ENCODE results near the gene CAMSAP1.

Gene CAMSAP1

DNA sequence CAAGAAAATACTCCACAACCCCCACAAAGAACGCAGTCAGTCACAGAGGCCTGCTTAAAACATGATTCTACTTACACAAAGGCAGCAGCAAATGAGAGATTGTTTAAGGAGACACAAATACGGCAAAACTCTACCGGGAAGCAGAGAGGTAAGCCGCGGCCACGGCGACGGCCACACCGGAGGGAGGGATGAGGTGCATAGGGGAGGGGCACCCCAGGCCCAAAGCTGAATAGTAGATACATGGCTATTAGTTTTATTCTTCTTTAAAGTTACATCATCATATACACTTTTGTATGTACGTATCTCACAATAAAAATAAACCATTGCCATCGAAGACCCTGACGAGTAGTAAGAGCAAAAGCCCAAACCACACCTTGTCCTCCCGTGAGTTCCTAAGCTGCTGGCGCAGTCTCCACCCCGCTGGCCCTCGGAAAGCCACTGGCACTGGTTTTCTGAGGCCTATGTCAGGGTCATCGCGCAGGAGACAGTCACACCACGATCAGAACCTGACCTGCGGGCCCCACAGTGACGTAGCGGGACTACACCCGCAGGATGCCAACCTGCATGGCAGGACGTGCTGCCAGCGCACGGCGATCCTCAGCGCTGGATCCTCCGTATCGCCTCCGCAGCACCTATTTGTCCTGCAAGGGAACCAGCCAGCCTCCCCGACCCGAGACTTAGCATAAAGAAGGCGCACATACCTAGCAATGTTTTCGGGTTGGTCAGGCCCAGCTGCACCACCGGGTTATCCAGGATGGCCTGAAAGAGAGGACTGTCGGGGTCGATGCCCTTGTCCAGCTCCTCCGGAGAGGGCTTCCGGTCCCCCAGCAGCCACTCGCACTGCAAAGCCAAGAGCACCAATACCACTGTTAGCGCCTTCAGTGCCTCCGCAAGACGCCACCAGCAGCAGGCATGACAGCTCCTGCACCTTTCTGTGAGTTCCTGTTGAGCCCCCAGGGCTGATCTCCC, 30.5 kb upstream of the CAMSAP1 start:
- DNase-seq = no peak

DNA sequence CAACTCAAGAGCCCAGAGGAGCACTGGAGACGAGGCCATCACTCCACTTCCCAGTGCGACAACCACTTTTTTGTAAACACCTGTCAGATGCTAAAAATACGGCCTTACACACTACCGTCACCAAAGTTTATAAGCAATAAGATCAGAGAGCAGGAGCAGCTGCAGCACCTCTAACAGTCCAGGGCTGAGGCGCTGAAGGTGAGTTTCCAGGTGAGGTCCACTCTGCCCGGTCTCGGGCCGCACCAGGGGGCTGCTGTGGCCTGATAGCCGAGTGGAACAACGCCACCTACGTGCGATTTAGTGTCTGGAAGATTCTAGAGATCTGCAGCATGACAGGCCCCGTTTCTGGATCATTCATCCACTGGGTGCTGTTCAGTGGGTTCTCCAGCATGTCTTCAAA, 25.8 kb upstream of the CAMSAP1 start:
- DNase-seq = no peak

DNA sequence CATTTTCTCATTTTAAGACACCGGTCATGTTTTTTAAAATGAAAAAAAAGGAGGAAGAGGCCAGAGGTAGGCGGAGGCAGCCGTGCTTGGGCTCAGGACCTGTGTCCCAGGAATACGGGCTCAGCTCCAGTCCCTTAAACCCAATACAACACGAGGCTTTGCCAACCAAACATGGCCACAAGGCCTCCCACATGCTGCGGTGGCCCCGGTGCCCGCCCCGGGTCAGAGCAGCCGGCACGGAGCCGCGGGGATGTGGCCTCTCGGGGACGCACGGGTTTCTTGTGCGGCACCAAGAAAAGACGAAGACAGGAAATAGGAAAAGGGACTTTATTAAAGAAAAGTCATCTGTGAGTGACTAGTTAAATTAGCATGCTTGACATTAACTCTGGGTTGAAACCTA, 25.3 kb upstream of the CAMSAP1 start:
- DNase-seq = no peak

DNA sequence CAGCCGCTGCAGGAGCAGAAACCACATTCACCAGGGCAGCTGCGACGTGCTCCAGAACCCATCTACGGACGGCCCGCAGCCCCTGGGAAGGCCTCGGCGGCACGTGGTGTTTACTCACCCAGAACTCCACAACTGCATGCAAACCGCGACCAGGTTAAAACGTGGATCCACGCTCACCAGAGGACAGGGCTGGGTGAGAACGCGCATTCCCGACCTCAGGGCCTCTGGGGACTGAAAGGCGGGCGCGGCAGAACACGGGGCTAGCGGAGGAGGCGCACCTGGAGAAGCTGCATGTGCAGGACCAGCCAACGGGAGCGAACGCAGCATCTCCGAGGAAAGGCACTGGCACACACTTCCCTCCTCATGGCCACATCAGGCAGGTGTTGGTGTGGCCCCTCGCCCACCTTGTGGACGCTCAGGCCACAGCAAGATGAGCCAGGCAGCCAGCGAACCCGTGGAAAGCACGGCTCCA, 24.0 kb upstream of the CAMSAP1 start:
- no peak for DNase-seq

DNA sequence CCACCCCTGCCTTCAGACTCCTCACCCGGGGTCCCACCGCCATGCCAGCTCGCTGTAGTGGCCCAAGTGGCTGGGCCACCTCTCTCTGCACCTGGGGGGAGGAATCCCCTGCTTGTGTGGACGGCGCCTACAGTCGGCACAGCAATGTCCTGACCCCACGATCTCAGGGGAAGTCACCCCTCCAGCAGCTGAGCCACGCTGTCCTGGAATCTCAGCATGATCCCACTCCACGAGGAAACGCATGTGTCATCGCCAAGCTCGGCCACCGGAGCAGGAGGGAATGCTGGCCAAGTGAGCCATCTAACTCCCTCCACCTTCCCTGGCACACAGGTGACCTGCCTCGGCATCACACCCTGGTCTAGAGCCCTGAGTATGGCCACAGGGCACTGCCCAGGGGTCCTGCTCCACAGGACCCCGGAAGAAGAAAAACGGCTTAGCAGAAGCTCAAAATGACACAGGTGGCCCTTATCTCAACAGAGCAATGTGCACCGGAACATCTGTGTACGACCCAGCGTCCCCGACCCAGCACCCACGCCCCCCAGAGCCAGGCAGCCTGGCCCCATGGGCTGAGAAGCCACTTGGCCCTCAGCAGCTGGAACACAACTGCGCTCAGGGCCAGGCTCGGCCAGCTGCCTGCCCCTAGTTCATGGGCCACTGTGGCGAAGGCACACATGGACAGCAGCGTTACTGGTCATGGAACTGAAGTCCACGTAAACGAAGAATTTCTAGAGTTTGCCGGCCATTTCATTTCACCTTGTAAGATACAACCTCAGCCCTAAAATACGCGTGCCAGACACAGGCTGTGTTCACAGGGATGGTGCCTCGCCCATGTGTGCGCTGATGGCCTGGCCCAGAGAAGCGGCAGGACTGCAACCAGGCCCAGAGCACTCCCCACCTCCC, 23.4 kb upstream of the CAMSAP1 start:
- no peak for DNase-seq

DNA sequence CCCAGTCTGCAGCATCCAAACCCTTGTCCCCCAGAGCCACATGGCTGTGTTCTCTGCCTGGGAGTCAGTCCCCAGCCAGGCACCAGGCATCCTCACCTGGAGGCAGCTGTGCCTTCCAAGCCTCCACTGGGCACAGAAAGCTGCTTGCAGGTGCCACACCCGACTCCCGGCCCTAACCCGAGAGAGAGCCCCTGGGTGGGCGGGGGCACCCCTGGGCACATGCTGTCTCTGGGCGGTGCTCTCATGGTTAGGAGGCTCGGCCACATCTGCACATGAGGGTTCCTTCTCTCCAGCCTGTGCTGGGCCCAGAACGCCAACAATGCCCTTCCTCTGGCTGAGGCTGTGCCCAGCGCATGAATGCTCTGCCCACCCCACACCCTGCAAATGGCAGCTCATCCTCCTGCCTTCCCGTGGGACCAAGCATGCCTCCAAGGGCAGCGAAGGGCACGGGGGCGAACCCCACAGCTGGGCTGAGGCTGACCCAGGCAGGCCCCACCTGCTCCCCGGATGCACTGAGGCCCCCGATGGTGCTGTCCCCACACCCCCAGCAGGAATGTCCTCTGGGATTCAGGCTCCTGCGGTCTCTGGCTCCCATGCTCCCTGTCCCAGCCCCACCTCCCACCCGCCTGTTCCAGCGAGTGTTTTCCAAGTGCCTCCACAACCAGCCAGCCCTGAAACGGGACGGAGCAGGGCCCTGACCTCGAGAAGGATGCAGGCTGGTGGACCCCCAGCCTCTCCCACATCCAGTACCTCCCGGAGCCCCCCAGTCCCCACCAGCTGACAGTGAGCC, 22.5 kb upstream of the CAMSAP1 start:
- DNase-seq = no peak

DNA sequence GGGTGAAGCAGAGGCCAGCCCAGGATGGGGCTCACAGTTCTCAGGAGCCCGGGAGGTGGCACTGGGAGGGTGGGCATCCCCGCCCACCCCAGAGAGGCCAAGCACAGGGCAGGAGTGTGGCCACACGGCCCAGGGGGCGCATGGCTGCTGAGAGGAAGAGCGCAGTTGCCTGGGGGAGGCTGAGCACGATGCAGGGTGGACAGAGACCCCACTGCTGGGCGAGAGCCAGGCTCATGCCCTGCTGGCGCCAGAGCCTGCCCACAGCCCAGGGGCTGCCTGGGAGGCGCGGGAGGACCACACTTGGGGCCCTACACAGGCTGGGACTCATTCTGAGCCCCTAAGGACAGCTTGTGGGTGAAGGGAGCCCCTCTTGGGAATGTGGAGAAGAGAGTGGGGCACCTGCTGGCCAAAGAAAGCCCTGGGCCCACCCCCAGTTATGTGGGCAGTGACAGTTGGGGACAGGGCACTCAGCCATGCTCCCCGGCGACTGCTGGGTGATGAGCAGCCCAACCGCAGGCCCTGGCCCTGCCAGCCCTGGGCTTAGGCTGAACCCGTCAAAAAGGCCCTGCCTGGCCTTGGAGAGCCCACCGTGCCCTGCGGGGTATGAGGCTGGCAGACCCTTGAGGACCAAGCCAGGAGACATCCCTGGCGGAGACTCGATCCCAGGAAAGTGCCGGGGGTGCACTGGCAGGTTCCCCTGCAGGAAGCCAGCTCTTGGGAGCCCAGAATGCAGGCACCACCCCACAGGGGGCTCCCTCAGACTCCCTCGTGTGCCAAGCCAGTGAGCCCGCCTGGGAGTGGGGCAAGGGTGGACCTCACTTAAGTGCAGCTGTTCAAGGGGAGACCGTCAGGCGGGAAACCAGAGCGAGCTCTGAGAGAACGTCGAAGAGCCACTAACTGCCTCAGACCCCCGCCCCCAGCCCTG, 21.6 kb upstream of the CAMSAP1 start:
- DNase-seq = no peak

DNA sequence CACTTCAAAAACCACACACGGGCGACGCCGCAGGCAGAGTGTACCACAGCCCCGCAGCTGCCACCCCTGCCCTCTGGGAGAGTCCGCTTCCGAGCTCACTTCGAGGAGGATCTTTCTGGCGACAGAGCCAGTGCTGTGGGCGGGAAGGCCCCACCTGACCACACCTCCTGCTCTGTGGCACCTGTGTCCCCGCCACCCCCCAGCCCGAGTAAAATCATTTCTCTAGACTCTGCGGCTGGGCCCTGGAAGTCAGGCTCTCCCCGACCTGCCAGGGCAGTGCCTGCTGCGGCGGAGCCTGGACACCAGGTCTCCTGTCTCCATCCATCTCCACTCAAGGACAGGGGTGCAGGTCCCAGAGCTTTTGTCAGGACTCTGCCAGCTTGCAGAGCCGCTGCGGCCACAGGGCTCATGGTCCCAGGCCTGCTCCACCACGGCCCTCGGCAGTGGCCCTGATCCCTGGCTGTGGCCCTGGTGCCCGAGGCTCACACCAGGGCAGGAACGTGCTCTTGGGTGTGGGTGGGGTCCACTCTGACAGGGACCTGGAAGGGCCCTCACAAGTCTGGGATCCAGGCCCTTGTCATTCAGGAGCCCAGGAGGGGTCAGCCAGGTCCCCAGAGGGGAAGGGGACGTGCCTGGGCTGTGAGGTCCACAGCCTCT, 20.9 kb upstream of the CAMSAP1 start:
- DNase-seq = no peak

DNA sequence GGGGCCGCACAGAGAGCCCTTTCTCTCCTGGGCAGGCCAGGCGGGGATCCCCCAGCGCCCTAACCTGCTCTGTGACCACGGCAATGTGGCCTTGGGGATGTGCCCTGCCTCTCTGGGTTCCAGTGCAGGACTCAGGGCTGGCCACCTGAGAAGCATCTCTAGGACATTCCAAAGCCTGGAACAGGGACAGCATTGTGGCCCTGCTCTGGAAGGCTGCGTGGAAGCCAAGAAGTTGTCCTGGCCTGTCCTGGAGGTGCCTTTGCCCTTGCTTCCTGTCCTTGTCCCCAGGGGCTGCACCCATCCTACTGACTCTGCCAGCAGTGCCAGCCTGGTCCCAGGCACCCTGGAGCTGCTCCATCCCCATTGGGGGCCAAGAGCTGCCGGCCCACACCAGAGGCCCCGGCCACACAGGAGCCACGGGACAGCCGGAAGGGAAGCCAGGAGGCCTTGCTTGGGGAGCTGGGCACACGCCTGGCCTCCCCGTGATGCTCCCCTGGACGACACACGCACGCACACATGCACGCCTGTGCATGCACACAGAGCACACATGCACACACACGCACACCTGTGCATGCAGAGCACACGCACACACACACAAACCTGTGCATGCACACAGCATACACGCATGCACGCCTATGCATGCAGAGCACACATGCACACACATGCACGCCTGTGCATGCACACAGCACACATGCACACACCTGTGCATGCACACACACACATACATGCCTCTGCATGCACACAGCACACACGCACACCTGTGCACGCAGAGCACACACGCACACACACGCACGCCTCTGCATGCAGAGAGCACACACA, 20.1 kb upstream of the CAMSAP1 start:
- DNase-seq = no peak

DNA sequence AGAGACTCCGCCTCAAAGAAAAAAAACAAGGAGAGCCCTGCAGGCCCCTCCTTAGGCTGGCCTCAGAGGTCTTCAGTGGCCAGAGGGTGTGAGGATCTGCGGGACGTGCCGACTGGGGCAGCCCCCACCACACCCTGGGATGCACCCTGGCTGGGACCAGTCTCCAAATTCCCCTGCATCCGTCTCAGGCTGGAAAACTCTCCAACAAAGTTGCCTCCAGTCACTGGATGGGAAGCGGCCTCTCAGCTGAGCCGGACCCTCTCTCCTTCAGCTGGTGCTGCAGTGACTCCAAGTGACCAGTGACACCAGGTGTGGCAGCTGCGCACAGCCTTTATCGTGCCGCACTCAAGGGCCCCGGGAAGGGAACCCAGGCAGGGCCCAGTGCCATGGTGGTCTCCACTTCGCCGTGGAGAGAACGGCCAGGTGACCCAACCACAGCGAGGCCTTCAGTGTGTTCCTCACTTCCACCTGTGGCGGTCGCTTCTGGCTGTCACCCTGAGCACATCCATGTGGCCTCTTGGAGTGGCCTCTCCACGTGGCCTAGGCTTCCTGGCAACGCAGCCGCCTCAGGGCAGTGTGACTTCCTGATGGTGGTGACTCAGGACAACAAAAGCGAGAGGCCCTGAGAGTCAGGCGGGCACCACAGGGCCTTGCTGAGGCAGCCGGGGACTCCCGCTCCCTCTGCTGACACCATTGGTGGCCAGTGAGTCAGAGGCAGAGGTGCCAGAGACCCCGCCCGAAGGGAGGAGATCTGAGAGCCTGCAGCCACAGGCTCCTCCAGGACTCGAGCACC, 19.3 kb upstream of the CAMSAP1 start:
- peak; percentile 87 for DNase-seq

DNA sequence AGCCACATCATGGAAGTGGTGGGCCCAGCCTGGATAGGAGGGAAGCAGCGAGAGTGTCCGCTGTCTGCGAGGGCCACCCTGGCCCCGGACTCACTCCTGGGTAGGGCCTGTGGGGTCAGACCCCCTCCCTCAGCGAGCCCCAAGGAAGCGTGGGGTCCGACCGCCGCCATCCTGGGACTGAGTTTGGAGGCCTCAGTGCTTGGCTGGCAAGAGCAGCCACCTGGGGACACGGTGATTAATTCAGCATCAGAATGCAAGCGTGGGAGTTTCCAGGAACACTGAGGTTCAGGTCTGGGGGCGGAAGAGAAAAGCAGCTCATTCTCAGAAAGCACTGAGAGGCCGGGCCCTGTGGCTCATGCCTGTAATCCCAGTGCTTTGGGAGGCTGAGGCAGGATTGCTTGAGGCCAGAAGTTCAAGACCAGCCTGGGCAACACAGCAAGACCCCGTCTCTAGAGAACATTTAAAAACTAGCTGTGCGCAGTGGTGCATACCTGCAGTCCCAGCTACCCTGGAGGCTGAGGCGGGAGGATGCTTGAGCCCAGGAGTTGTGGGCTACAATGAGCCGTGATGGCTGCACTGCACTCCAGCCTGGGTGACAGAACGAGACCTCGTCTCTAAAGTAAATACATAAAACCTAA, 18.3 kb upstream of the CAMSAP1 start:
- no peak for DNase-seq

DNA sequence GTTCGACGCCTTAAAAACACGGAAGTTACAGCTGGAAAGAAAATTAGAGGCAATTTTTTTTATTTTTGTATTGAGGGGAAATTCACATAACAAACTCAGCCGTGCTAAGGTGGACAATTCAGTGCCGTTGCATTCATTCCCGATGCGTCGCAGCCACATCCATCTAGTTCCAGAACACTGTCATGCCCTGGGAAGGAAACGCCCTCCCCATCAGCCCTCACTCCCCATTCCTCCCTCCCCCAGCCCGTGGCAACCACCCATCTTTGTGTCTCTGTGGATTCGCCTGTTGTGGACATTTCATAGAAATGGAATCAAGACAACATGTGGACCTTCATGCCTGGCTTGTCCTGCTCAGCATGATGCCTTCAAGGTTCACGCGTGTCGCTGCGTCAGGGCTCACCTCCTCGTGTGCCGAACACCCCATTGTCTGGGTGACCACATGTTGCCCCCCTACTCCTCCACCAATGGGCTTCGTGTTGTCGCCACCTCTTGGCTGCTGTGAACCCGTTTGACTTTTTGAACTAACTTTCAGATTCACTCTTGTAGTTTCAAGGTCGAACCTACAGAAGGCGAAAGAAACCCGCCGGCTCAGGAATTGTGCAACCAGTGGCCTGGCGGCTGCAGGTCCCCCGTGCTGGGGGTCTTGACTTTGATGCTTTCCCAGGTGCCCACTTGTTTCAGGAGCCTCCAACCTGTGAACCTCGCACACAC, 17.4 kb upstream of the CAMSAP1 start:
- DNase-seq = no peak

DNA sequence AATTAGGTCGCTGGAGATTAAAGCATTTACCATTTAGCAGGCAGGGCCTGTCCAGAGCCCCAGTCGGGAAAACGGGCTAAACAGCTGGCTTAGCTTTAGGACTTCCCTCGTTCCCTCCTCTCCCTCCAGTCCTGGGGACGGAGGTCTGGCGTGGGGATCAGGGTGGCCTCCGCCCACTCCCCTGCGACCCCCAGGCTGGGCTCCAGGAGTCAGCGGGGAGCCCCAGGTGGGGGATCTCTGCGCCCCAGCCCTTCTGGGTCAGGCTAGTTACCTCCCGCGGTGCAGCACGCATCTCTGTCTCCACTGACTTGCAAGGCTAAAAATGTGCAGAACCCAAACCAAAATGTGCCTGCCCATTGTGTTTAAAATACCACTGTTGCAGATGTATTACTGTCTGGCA, 16.2 kb upstream of the CAMSAP1 start:
- DNase-seq = no peak

DNA sequence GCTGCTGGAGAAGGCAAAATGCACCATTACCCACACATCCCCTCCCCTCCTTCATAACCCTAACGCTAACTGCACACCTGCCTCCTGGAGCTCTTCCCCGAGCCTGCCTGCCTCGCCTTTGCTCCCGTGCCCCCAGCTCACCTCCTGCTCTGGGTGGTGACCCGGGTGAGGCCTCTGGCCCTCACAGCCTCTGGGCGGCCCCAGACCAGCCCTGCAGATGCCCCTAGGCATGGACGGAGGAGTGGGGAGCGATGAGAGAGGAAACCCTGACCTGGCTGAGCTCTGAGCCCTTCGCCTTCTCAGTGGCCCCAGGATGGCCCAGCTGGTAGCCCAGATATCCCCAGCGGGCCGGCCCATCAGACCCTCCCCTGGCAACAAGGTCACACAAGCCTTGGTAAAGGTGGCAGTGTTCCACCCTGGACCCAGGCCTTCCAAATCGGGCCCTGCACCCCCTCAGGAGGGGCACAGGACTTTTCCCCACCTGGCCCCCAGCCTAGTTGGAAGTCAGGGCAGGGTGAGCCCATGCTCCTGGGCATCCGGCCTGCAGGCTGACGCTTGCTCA, 14.5 kb upstream of the CAMSAP1 start:
- DNase-seq = no peak

DNA sequence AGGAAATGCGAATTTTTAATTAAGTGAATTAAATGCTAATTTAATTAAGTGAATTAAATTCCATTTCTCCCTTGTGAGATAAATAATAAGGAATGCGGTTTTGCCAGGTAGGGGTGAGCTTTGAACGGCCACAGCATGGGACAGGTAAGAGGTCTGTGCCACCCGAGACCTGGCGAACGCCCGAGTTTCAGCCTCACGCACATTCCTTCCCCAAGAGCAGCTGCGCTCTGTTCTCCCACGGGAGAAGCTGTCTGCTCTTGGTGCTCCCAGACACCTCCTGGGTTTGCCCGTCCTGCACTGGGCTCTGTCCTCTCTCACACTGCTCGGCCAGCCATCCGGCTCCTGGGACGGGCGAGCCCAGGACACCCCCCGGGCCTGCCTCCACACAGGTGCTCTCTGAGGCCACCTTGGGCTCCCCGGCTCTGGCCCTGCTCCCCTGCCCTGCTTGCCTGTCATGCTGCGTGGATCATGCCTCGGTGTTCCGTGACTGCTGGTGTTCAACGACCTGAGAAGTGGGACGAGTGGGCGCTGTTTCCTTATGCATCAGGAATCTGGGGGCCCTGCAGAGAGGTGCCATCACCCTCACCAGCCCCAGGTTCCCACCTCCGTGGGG, 13.7 kb upstream of the CAMSAP1 start:
- no peak for DNase-seq

DNA sequence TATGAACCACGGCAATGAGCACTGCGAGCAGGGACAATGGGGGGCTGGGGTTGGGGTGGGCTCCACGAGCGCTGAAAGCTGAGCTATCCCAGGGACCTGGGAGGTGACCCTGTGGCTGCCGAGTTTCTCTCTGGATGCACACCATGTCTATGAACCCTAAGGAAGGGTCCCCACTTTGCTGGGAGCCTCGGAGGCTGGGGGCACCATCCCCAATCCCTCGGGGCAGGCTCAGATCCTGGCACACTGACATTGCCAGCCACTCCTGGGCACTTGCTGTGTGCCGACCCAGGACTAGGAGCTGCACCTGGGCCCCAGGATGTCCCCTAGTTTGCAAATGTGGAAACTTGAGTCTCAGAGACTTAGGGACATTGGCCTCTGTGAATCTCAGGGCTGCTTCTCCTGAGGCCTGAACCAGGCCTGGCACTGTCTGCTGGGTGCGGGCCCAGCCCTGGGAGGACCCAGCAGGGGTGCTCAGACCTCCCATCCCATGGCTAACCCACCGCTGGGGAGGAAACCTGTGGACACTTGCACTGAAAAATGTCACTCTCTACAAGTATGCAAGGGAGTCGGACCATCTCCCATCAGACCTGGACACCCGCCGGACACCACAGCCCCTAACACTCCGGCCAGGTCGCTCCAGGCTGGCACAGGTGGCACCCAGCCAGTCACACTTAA, 13.0 kb upstream of the CAMSAP1 start:
- no peak for DNase-seq
